Mucosa of descending colon (tissue), 3 donors: ENCODE results near the gene BLOC1S1. TPM values are rescaled to one million over a fixed set of nuclear protein-coding genes. Genes with fewer than 3 reads are reported as not detected.
A peak's percentile ranks its signal among the peaks of the same experiment; 100 is the strongest.

Experiments
- ATAC-seq: fragments of 200-7000 bp; cut with Tn5 transposase; one replicate; pipeline ENCODE4 v1.9.1; 2020; ENCODE audit warnings: mild to moderate bottlenecking, moderate library complexity
- DNase-seq, 3 donors: peaks; one replicate each; pipeline ENCODE4 v3.0.0-alpha.2; 2020
- H3K36me3 ChIP-seq: fragments of 200-600 bp; one replicate; pipeline ENCODE4 v1.8.0; 2021; ENCODE audit warnings: low read depth, mild to moderate bottlenecking
- H3K4me1 ChIP-seq: fragments of 200-600 bp; one replicate; pipeline ENCODE4 v1.8.0; 2021; ENCODE audit warnings: low read depth, mild to moderate bottlenecking
- H3K4me3 ChIP-seq: fragments of 200-600 bp; one replicate; pipeline ENCODE4 v1.8.0; 2021; ENCODE audit warnings: mild to moderate bottlenecking
- H3K9me3 ChIP-seq: fragments of 200-600 bp; one replicate; pipeline ENCODE4 v1.8.0; 2021; ENCODE audit warnings: mild to moderate bottlenecking
- CTCF ChIP-seq: fragments of 200-600 bp; IDR thresholded peaks from one replicate; pipeline ENCODE4 v1.8.0; 2022; ENCODE audit warnings: antibody characterized with exemption, mild to moderate bottlenecking
- intact Hi-C, 2 donors: fragments of 100-400 bp; cut with DNase I in 1 of 2; cut with micrococcal nuclease in 1 of 2; formaldehyde crosslinking; loops; one replicate each; pipeline versions ENCODE4 v1.11.0 to v1.11.1; 2022; cut with DNase I, micrococcal nuclease
- total RNA-seq, 3 donors: library from RNA; stranded (reverse); fragmentation: NEBNext Ultra II Directional in 2 of 3; extraction: Animal tissue kit (Norgen Biotek cat#: 25700) in 2 of 3; gene quantifications; one replicate each; pipeline versions ENCODE4 v1.2.1 to v1.2.4, GENCODE V29; 2021 to 2023
- donor health status: DM: no; HTN: no; CAD: no; lungs with moderate emphysema.
- donor health status: DM: no; HTN: no; CAD: no.
- donor health status: DM: no; HTN: yes; CAD: no.

BLOC1S1 gene
- total RNA-seq, 3 donors from 2014 or later: 201 to 285 (median 241) TPM

- no peaks in the 10 kb centered on the region for H3K36me3 ChIP-seq
- no peak for ATAC-seq
- H3K4me1 ChIP-seq: no peaks in the 10 kb centered on the region
- intact Hi-C loops: no loop called here
- no peaks in the 10 kb centered on the region for H3K9me3 ChIP-seq
- H3K4me3 ChIP-seq: no peak overlapping the region
- no peak for DNase-seq
- no peak for TF ChIP-seq CTCF
Observed at GRCh38 chr12:55695349-55695748, 20.5 kb upstream of the BLOC1S1 start.

GRCh38 chr12:55696141-55696540 is 19.7 kb upstream of the BLOC1S1 start:
- TF ChIP-seq CTCF: no peak
- DNase-seq (peak in 1 of 3 donors; percentile 16), ATAC-seq (no peak)
- Histone ChIP-seq H3K36me3 (no peaks in the 10 kb centered on the region), H3K4me1 (no peaks in the 10 kb centered on the region), H3K9me3 (no peaks in the 10 kb centered on the region), H3K4me3 (no peak overlapping the region)
- intact Hi-C loops: no loop called here

- intact Hi-C loops: no loop called here
Observed at GRCh38 chr12:55696796-55697462, 18.9 kb upstream of the BLOC1S1 start.

GRCh38 chr12:55697686-55698085 is 18.2 kb upstream of the BLOC1S1 start:
- no peak for TF ChIP-seq CTCF
- DNase-seq: peak in 1 of 3 donors; percentile 14

More at GRCh38 chr12:55696796-55697462, 18.9 kb upstream of the BLOC1S1 start:
- Histone ChIP-seq H3K9me3 (no peaks in the 10 kb centered on the region), H3K4me3 (no peak overlapping the region), H3K4me1 (no peaks in the 10 kb centered on the region), H3K36me3 (no peaks in the 10 kb centered on the region)
- no peak for TF ChIP-seq CTCF
- ATAC-seq (no peak), DNase-seq (peak in 1 of 3 donors; percentile 10)

DNA sequence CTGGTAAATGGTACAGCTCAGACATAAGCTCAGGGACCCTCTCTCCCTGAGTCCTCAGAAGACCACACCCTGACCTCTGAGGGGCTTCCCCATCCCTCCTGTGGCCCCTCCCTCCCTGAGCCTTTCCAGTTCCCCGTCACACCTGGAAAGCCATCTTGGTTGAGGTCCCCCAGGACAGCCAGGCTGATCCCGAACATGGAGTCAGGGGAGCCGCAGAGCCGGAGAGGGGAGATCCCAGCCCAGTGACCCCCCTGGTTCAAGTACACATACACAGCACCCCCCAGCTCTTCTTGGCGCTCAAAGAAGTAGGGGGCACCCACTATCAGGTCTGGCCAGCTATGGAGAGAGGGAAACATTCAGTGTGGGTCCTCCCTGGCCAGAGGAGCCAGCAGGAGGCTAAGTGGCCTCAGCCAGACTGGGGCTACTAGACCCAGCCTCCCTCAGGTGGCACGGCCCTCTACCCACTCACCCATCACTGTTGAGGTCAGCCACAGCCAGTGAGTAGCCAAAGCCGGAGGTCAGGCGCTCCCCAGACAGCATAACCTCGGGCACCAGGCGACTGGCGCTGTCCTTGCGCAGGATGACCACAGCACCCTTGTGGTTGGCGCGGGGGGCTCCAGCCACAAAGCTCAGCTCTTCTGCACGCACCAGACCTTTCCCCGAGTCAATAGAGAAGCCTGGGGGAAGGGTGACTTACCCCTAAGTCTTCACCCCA is 17.4 kb upstream of the BLOC1S1 start:
- DNase-seq (peak in 1 of 3 donors; percentile 24), ATAC-seq (no peak)
- Histone ChIP-seq H3K36me3 (no peaks in the 10 kb centered on the region), H3K4me3 (no peak overlapping the region), H3K4me1 (no peaks in the 10 kb centered on the region), H3K9me3 (no peaks in the 10 kb centered on the region)
- intact Hi-C loops: no loop called here
- no peak for TF ChIP-seq CTCF

More at GRCh38 chr12:55697686-55698085, 18.2 kb upstream of the BLOC1S1 start:
- Histone ChIP-seq H3K9me3 (no peaks in the 10 kb centered on the region), H3K4me1 (no peaks in the 10 kb centered on the region), H3K4me3 (no peak overlapping the region), H3K36me3 (no peaks in the 10 kb centered on the region)
- intact Hi-C loops: no loop called here
- no peak for ATAC-seq
